Measurements from ENCODE around the gene SETD4.

DNA sequence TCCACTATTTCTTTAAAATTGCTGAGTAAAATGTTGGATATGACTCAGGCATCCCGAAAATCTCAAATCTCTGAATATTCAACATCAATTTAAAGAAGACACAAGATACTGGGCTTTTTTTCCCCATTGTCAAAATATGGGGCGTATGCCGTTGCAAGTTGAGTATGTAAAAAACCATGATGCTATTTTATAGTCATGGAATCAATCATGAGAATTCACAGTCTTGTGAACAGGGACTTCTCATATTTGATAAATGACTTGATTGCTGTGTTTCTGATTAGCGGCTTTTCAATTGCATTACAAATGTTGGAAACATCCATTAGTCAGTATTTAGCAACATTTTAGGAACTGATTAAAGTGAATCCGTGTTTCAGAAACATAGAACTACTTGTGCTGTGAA, 45.3 kb downstream of the SETD4 start:
- TF ChIP-seq, protein P1, sequence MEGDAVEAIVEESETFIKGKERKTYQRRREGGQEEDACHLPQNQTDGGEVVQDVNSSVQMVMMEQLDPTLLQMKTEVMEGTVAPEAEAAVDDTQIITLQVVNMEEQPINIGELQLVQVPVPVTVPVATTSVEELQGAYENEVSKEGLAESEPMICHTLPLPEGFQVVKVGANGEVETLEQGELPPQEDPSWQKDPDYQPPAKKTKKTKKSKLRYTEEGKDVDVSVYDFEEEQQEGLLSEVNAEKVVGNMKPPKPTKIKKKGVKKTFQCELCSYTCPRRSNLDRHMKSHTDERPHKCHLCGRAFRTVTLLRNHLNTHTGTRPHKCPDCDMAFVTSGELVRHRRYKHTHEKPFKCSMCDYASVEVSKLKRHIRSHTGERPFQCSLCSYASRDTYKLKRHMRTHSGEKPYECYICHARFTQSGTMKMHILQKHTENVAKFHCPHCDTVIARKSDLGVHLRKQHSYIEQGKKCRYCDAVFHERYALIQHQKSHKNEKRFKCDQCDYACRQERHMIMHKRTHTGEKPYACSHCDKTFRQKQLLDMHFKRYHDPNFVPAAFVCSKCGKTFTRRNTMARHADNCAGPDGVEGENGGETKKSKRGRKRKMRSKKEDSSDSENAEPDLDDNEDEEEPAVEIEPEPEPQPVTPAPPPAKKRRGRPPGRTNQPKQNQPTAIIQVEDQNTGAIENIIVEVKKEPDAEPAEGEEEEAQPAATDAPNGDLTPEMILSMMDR (IDR thresholded peaks at IDR 0.05; ENCODE audit: low read depth, low read length), result no peak
- no peak for TF ChIP-seq POLR2A (IDR thresholded peaks at IDR 0.05; ENCODE audit: extremely low read depth, insufficient read length)
- TF ChIP-seq, protein P2, sequence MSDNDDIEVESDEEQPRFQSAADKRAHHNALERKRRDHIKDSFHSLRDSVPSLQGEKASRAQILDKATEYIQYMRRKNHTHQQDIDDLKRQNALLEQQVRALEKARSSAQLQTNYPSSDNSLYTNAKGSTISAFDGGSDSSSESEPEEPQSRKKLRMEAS (IDR thresholded peaks at IDR 0.05; ENCODE audit: low read depth, low read length), result no peak
